ENCODE data around the gene CCDC138.
"Not testable (repeated sequence)": the region's sequence is repeated elsewhere in the genome, so short reads cannot be mapped to it uniquely, and the experiment has no call there.

- TF ChIP-seq CTCF (conservative IDR thresholded peaks at IDR 0.05; ENCODE audit: low read depth, low read length); EZH2 (IDR thresholded peaks at IDR 0.05; ENCODE audit: low read length, unreplicated experiment); EZH2phosphoT487 (IDR thresholded peaks at IDR 0.05; ENCODE audit: borderline replicate concordance, low read length): not testable (repeated sequence)
Observed at GRCh38 chr2:108757973-108758372, 28.6 kb upstream of the CCDC138 start.
